HG03432 (cell line): ENCODE results near the gene MCTP1.

ENCODE experiments used
- ATAC-seq: cut with Tn5 transposase; IDR thresholded peaks from one replicate; pipeline ENCODE4 v1.9.1; 2021; ENCODE audit warnings: mild to moderate bottlenecking, moderate library complexity; ENCODE audit not compliant: unreplicated experiment

The MCTP1 gene

GRCh38 chr5:95080030-95080429 lies 204.9 kb downstream of the MCTP1 start:
- no peak for ATAC-seq

- ATAC-seq: no peak
These were observed 206.0 kb downstream of the MCTP1 start for GRCh38 chr5:95078868-95079267.

- no peak for ATAC-seq
These were observed 208.3 kb downstream of the MCTP1 start for GRCh38 chr5:95076395-95077185.

DNA sequence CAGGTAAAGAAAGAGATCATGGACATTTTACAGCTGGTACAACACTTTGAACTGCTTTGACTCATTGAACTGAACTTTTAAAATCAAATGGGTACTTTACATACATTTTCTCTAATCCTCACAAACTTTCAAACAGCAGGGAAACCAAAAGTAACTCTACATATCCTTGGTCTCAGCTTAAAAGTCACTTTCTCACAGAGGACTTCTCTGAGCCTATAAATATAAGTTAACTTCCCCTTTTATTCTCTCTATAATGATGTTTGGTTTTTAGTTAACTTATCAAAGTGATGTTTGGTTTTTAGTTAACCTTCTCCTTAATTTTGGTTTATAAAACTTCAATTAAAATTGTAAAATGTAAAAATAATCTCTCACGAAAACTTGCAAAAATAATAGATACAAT lies 209.8 kb downstream of the MCTP1 start:
- peak; percentile 47 for ATAC-seq

DNA sequence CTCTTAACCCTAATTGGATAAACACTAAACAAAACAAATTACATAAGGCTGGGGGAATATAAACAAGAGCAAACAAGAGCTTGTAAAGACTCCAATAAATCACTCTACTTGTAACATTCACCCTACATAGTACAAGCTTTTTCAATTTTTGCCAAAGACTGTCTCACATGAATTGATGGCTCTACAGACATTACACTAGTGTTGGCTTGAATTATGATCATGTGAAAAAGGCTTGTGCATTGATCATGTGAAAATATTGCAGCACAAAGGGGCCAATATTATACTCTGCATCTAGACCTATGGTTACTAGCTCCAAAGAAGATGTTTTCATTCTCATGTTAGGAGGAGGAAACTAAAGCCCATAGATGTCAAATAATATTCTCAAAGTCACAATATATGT lies 212.6 kb downstream of the MCTP1 start:
- no peak for ATAC-seq

GRCh38 chr5:95070866-95071265 lies 214.0 kb downstream of the MCTP1 start:
- ATAC-seq: no peak

DNA sequence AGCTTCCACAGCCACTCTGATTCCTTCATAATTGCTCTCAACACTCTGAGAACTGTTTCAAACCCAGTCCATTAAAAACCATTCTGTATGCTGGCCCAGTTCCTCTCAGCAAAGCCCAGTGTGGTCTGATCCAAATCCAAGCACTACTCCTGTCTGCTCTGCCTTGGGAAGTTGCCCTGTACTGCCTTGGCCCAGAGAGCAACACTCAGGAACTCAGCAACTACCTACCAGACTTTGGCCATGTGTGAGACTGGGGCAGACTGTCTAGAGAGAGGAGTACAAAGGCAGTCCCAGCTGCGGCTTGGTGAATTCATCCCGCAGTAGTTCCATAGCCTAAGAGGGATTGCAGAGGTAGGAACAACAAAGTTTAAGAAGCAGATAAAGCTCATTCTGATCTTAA lies 214.4 kb downstream of the MCTP1 start:
- no peak for ATAC-seq

- no peak for ATAC-seq
These were observed 214.9 kb downstream of the MCTP1 start for GRCh38 chr5:95069948-95070347.

GRCh38 chr5:95069021-95069420 lies 215.9 kb downstream of the MCTP1 start:
- ATAC-seq: peak; percentile 32

DNA sequence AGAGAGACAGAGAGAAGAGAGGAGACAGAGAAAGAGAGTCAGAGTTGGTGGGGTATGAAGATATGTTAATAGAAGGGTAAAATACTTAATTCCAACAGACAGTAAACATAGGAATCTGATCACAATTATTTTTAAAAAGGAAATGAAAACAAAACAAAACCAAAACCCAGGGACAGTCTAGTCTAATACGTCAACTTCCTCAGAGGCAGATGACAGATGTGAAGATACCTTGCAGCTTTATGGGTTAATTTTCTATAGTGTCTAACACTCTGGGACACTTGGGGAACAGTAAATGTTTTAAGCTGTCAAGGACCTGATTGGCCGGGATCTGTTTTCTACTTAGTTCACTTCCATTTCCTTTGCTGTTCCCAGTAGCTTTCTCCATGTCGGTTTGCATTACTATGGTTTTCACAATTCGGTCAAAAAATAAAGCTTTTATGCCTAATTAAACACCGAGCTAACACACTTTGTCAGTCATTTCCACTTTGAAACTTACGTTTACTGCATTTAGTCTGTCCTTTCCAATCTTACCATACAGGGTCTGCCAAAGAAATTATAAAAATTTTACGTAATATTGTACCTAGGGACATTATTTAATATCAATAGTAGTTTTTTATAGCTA lies 216.5 kb downstream of the MCTP1 start:
- peak; percentile 61 for ATAC-seq

GRCh38 chr5:95066048-95066447 lies 218.8 kb downstream of the MCTP1 start:
- ATAC-seq: no peak

GRCh38 chr5:95063492-95063891 lies 221.4 kb downstream of the MCTP1 start:
- ATAC-seq: no peak

DNA sequence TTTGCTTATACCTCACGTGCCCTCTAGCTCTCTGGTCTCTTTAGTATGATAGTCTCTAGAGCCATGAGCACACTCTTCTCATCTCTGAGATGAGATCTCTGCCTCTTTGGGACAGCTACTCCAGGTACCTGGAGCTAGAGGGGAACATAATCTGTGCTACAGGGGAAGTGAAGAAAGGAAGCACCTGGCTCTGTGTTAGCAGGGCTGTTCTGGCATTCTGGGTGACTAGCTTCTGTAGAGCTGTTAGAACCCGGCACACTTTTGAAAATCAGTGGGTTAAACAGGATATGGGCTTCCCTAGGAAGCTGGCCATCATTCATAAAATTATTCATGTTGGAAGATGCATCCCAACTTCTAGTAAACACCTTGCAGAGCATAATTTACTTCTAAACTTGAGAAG lies 224.8 kb downstream of the MCTP1 start:
- peak; percentile 66 for ATAC-seq

GRCh38 chr5:95059636-95060035 lies 225.3 kb downstream of the MCTP1 start:
- no peak for ATAC-seq

GRCh38 chr5:95057615-95058014 lies 227.3 kb downstream of the MCTP1 start:
- no peak for ATAC-seq

DNA sequence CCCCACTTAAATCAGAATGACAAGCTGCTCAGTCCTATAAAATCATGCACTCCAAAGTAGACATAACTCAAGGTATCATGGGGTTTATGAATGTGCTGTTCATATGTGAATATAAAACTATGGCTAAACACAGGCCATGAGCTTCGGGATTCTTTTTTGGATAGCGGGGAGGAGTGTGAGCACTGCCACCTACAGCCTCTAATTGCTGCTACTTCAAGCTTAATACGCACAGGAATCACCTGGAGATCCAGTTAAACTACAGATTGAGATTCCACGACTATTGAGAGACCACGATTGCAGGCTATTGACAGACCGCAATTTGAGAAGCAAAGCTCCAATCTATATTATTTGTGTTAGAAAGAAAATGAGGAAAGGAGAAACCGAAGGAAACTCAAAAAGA lies 231.6 kb downstream of the MCTP1 start:
- ATAC-seq: no peak

GRCh38 chr5:95050708-95051107 lies 234.2 kb downstream of the MCTP1 start:
- no peak for ATAC-seq

DNA sequence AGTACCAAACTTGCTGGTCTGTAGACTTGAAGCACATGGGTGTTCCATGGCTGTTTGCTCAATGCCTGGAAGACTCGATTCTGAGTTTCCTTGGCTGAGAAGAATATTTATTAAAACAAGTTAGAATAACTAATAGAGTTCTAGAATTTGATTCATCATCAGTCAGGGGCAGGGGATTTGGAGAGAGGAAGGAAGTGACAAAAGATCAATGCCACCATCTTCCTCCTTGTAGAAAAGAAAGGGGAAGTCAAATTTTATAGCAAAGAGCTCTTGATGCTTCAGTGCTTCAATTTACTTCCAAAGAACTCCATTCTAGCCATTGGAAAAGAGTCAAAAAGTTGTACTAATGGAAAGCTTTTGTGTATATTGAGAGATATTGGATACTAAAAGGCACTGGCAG lies 236.3 kb downstream of the MCTP1 start:
- no peak for ATAC-seq

DNA sequence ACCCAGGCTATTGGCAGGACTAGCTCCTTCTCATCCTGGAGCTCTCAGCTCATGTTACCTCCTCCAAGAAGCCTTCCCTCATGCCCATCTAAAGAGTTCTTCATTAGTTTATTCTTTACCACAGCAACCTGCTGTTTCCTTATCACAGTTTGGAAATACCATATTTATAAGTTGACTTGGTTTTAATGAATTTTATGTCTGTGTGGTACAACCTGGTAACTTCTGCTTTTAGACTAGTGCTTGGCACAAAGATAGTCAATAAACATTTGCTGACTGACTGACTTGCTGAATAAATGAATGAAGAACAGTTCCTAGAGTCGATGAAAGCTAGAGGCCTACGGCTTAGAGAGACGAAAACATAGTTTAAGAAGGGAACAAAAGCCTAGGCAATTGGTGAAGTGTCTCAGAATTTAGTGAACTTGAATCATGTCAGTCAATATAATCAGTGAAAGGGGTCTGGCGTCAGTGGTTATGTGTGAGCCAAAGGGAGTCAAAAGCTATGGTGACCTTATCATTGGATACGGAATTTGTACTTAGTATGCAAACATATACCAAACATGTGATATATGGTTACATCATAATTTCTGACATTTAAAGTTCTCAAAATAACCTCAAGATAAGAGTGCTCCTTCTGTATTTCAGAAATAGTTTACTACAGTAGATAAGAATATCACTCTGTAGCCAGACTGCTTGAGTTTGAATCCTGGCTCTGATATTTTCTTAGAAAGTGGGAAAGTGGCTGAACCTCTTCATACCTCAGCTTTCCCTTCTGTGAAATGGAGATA lies 239.5 kb downstream of the MCTP1 start:
- ATAC-seq: no peak

DNA sequence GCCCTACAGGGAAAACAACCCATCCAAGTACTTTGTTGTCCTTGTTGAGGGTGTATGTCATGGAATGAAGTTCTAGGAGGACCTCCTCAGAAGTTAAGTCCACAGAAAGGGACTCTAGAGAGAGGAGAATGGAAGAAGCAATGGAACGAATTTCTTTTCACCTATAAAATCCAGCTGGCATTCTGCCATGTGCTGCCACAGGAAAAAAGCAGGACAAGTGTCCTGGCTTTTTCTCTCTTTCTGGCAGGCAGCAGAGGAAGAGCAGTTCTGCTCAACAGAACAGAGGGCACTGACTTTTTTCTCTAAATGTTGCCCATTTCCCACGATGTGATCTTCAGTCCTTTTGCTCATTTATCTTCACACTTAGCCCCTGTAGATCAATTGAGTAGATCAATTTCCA lies 240.8 kb downstream of the MCTP1 start:
- ATAC-seq: no peak

DNA sequence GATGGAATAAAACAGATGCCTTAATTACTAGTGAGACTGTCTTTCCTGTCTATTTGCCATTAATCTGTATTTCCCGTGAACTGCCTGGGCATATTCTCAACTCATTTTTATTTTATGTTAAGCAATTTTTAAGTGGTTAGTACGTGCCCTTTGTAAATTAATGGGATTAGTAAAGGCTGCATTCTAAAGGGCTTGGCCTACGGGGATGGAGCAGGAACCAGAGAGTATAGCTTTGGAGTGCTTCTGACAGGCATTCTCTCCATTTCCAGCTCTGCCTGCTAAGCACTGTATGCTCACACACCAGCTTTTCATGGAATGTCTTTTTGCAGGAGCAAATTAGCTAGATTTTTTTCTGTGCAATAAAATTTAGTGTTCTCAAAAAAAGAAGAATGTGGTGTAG lies 241.2 kb downstream of the MCTP1 start:
- no peak for ATAC-seq

- ATAC-seq: no peak
These were observed 241.7 kb downstream of the MCTP1 start for GRCh38 chr5:95043234-95043633.
